Measurements from ENCODE around the gene FHL1. TPM values are rescaled to one million over a fixed set of nuclear protein-coding genes. Genes with fewer than 3 reads are reported as not detected.
"Not testable (repeated sequence)": the region's sequence is repeated elsewhere in the genome, so short reads cannot be mapped to it uniquely, and the experiment has no call there.

FHL1 gene
- total RNA-seq, 1 donor from 2014 or later = 15.5 TPM

GRCh38 chrX:136159611-136160025 lies 12.3 kb downstream of the FHL1 start:
- no peak for DNase-seq (ENCODE audit: low read depth)
- TF ChIP-seq CTCF (conservative IDR thresholded peaks at IDR 0.05; ENCODE audit: low read depth, low read length) = no peak
- H3K4me3 ChIP-seq (ENCODE audit: low read depth, low read length) = no peak overlapping the region

DNA sequence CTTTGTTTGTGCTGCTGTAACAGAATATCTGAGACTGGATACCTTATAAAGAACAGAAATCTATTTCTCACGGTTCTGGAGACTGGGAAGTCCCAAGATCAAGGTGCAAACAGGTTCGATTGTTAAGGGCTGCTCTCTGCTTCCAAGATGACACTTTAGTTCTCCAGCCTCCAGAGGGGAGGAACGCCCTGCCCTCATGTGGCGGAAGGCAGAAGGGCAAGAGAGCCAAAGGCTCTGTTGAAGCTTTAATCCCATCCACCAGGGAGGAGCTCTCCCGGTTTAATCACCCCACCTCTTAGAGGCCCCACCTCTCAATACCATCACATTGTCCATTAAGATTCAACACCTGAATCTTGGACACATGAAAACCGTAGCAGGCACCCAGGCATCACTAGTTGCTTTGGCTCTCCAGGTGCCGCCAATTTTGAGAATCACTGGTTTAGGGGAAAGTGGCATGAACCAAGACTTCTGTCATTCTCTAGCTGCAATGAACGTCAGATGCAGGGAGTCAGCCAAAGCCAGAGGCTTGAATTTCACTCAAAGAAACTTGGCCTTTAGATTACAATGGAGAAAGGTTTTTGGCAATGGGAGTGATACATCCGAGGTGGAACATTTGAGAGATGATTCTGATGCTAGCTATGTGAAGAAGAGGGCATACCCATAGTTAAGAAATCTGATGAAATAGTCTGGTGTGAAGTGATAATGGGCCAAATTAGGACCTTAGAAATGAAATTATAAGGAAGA lies 15.7 kb downstream of the FHL1 start:
- peak; percentile 75 for TF ChIP-seq CTCF (conservative IDR thresholded peaks at IDR 0.05; ENCODE audit: low read depth, low read length)
- no peak for DNase-seq (ENCODE audit: low read depth)
- H3K4me3 ChIP-seq (ENCODE audit: low read depth, low read length) = no peak overlapping the region

- no peak for TF ChIP-seq CTCF (conservative IDR thresholded peaks at IDR 0.05; ENCODE audit: low read depth, low read length)
- no peak for DNase-seq (ENCODE audit: low read depth)
- H3K4me3 ChIP-seq (ENCODE audit: low read depth, low read length) = no peak overlapping the region
Observed at GRCh38 chrX:136163689-136164088, 16.4 kb downstream of the FHL1 start.

DNA sequence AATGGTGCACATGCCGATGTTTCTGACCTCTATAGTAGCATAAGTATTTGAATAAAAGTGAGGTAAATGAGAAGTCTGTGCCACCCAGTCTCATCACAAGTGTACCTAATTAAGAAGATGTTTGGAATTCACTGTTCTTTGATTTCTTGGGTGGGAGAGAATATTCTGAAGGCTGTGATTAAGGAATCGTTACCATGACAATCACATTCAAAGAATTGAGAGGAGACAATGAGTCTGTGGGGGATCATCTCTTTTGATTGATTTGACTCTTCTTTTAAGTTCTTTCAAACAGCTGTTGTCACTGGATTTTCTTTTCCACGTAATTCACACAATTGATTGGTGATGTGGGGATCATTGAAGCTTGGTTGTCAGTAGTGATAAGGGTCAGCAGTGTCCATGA lies 18.1 kb downstream of the FHL1 start:
- no peak overlapping the region for H3K4me3 ChIP-seq (ENCODE audit: low read depth, low read length)
- TF ChIP-seq CTCF (conservative IDR thresholded peaks at IDR 0.05; ENCODE audit: low read depth, low read length) = no peak
- DNase-seq (ENCODE audit: low read depth) = no peak

GRCh38 chrX:136166221-136166855 lies 19.0 kb downstream of the FHL1 start:
- no peak for DNase-seq (ENCODE audit: low read depth)
- no peak overlapping the region for H3K4me3 ChIP-seq (ENCODE audit: low read depth, low read length)
- TF ChIP-seq CTCF (conservative IDR thresholded peaks at IDR 0.05; ENCODE audit: low read depth, low read length) = peak; percentile 59

GRCh38 chrX:136167989-136168388 lies 20.7 kb downstream of the FHL1 start:
- not testable (repeated sequence) for H3K4me3 ChIP-seq (ENCODE audit: low read depth, low read length); DNase-seq (ENCODE audit: low read depth)

GRCh38 chrX:136168929-136169735 lies 21.8 kb downstream of the FHL1 start:
- no peak overlapping the region for H3K4me3 ChIP-seq (ENCODE audit: low read depth, low read length)
- DNase-seq (ENCODE audit: low read depth) = peak; percentile 79
- no peak for TF ChIP-seq CTCF (conservative IDR thresholded peaks at IDR 0.05; ENCODE audit: low read depth, low read length)
